Measurements from ENCODE around the gene NOTCH3. TPM values are rescaled to one million over a fixed set of nuclear protein-coding genes. Genes with fewer than 3 reads are reported as not detected.

NOTCH3 gene
- total and polyA plus RNA-seq, 3 donors from 2014 or later = 11.4 to 16.8 (median 16.1) TPM

GRCh38 chr19:15156391-15156790 lies 44.4 kb downstream of the NOTCH3 start:
- Histone ChIP-seq H3K4me1 (no peaks in the 10 kb centered on the region), H3K27me3 (no peaks in the 10 kb centered on the region), H3K9me3 (no peaks in the 10 kb centered on the region), H3K4me3 (no peak overlapping the region), H3K36me3 (ENCODE audit: low read depth, missing control alignments) (no peaks in the 10 kb centered on the region), H3K27ac (no peak overlapping the region)
- DNase-seq = no peak
- intact Hi-C loops (cut with DNase I; ENCODE audit: low total_unique reads) = loop anchor here (10.0 kb wide), 1 partner anchor 62 kb away; no protein-coding TSS in a partner anchor
- 94 to 97% methylated on average over 4 of the region's 4 CpGs for WGBS, 2 donors
- TF ChIP-seq POLR2A (IDR thresholded peaks at IDR 0.05) (no peak), CTCF (IDR thresholded peaks at IDR 0.05) (no peak)

- TF ChIP-seq POLR2A (IDR thresholded peaks at IDR 0.05) (no peak), CTCF (IDR thresholded peaks at IDR 0.05) (no peak)
- 92 to 93% methylated on average over 5 of the region's 5 CpGs for WGBS, 2 donors
- Histone ChIP-seq H3K9me3 (no peaks in the 10 kb centered on the region), H3K27ac (no peak overlapping the region), H3K36me3 (ENCODE audit: low read depth, missing control alignments) (no peaks in the 10 kb centered on the region), H3K4me1 (no peaks in the 10 kb centered on the region), H3K27me3 (no peaks in the 10 kb centered on the region), H3K4me3 (no peak overlapping the region)
- intact Hi-C loops (cut with DNase I; ENCODE audit: low total_unique reads) = loop anchor here (10.0 kb wide), 1 partner anchor 60 kb away; no protein-coding TSS in a partner anchor
- DNase-seq = no peak
Observed at GRCh38 chr19:15155296-15155695, 45.5 kb downstream of the NOTCH3 start.

GRCh38 chr19:15154002-15154612 lies 46.7 kb downstream of the NOTCH3 start:
- intact Hi-C loops (cut with DNase I; ENCODE audit: low total_unique reads) = loop anchor here (10.0 kb wide), 1 partner anchor 59 kb away; no protein-coding TSS in a partner anchor
- no peaks in the 10 kb centered on the region for H3K9me3 ChIP-seq
- WGBS, 2 donors = 87 to 97% methylated on average over 3 of the region's 3 CpGs
- H3K4me1 ChIP-seq = no peaks in the 10 kb centered on the region
- peak; percentile 56 for DNase-seq
- TF ChIP-seq CTCF (IDR thresholded peaks at IDR 0.05) = peak in 2 of 3 experiments; percentile 48 to 55
- no peak for TF ChIP-seq POLR2A (IDR thresholded peaks at IDR 0.05)
- H3K36me3 ChIP-seq (ENCODE audit: low read depth, missing control alignments) = no peaks in the 10 kb centered on the region
- H3K27ac ChIP-seq = no peak overlapping the region
- H3K4me3 ChIP-seq = no peak overlapping the region
- H3K27me3 ChIP-seq = no peaks in the 10 kb centered on the region

GRCh38 chr19:15149737-15150136 lies 51.1 kb downstream of the NOTCH3 start:
- Histone ChIP-seq H3K4me3 (no peak overlapping the region), H3K27me3 (no peaks in the 10 kb centered on the region), H3K9me3 (no peaks in the 10 kb centered on the region), H3K27ac (no peak overlapping the region), H3K36me3 (ENCODE audit: low read depth, missing control alignments) (no peaks in the 10 kb centered on the region), H3K4me1 (no peaks in the 10 kb centered on the region)
- TF ChIP-seq CTCF (IDR thresholded peaks at IDR 0.05) (no peak), POLR2A (IDR thresholded peaks at IDR 0.05) (no peak)
- DNase-seq = no peak
- intact Hi-C loops (cut with DNase I; ENCODE audit: low total_unique reads) = loop anchor here (10.0 kb wide), 1 partner anchor 55 kb away; no protein-coding TSS in a partner anchor
- 76 to 81% methylated on average over 5 of the region's 5 CpGs for WGBS, 2 donors

- no peaks in the 10 kb centered on the region for H3K9me3 ChIP-seq
- H3K36me3 ChIP-seq (ENCODE audit: low read depth, missing control alignments) = no peaks in the 10 kb centered on the region
- no peak overlapping the region for H3K27ac ChIP-seq
- intact Hi-C loops (cut with DNase I; ENCODE audit: low total_unique reads) = no loop called here
- no peaks in the 10 kb centered on the region for H3K27me3 ChIP-seq
- no peaks in the 10 kb centered on the region for H3K4me1 ChIP-seq
- H3K4me3 ChIP-seq = no peak overlapping the region
- WGBS, 2 donors = 90 to 93% methylated on average over 1 of the region's 1 CpG
- TF ChIP-seq POLR2A (IDR thresholded peaks at IDR 0.05) (no peak), CTCF (IDR thresholded peaks at IDR 0.05) (no peak)
- no peak for DNase-seq
Observed at GRCh38 chr19:15147090-15147489, 53.7 kb downstream of the NOTCH3 start.
